C4-2B (cell line): Measurements from ENCODE around the gene FUT2.
A peak's percentile ranks its signal among the peaks of the same experiment; 100 is the strongest.

Source experiments
- H3K27ac ChIP-seq: fragments of 450-650 bp; 2 replicates; pipeline ENCODE4 v1.5.1; 2017
- CTCF ChIP-seq: fragments of 450-650 bp; conservative IDR thresholded peaks from 2 replicates; pipeline ENCODE4 v1.5.1; 2017; ENCODE audit warnings: mild to moderate bottlenecking
- ZFX ChIP-seq: fragments of 450-650 bp; IDR thresholded peaks from 2 replicates; pipeline ENCODE4 v1.6.1; 2017

FUT2 gene

GRCh38 chr19:48671446-48671995, 24.2 kb upstream of the FUT2 start:
- H3K27ac ChIP-seq: no peak overlapping the region
- TF ChIP-seq CTCF (no peak), ZFX (no peak)

GRCh38 chr19:48672994-48673393, 22.8 kb upstream of the FUT2 start, which contains the start of gene NTN5:
TSS of gene NTN5 (minus strand) at chr19:48673017. CDS start at chr19:48670986, 2,031 bp downstream.
- TF ChIP-seq CTCF: no peak
- TF ChIP-seq ZFX: no peak
- H3K27ac ChIP-seq: no peak within 1 kb of the TSS

- no peak overlapping the region for H3K27ac ChIP-seq
- TF ChIP-seq ZFX: no peak
Observed at GRCh38 chr19:48673436-48674100, 22.2 kb upstream of the FUT2 start.

- no peak for TF ChIP-seq CTCF
- TF ChIP-seq ZFX: no peak
- no peak overlapping the region for H3K27ac ChIP-seq
Observed at GRCh38 chr19:48674216-48674809, 21.5 kb upstream of the FUT2 start.

- TF ChIP-seq ZFX: no peak
- peak; percentile 83 for TF ChIP-seq CTCF
Observed at GRCh38 chr19:48674921-48675824, 20.6 kb upstream of the FUT2 start.

GRCh38 chr19:48676487-48676886, 19.3 kb upstream of the FUT2 start:
- TF ChIP-seq CTCF: no peak
- TF ChIP-seq ZFX: no peak
- no peak overlapping the region for H3K27ac ChIP-seq

More at GRCh38 chr19:48674921-48675824, 20.6 kb upstream of the FUT2 start:
- no peak overlapping the region for H3K27ac ChIP-seq

GRCh38 chr19:48676887-48677286, 18.9 kb upstream of the FUT2 start:
- no peak overlapping the region for H3K27ac ChIP-seq
- no peak for TF ChIP-seq ZFX
- no peak for TF ChIP-seq CTCF
